ENCODE measurements around the gene AMPD3. TPM values are rescaled to one million over a fixed set of nuclear protein-coding genes. Genes with fewer than 3 reads are reported as not detected.

The AMPD3 gene
- total and polyA plus RNA-seq, 7 donors = 23.5 to 120 (median 67.7) TPM

DNA sequence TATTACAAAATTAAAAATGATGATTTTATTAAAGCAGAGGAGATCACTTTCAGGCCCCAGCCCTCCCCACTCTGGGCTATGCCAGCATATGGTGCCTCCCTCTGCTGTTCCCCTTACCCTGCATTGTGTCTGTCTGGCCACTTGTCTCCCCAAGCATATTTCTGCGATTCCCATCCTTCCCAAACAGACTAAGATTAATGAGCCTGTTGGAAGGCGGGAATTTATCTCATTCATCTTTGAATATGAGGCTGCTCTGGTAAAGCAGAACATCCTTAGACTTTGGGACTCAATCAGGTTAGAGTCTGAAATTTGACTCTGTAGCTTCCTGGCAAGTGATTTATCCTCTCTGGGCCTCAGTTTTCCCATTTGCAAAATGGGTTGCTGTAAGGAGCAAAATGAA is 25.7 kb downstream of the AMPD3 start:
- Histone ChIP-seq H3K36me3 (ENCODE audit: insufficient read depth in 1 of 2, low read depth in 1 of 2) (peaks cover 0 to 99% of the 10 kb centered on the region in 2 donors), H3K4me3 (no peak overlapping the region), H3K27ac (no peak overlapping the region), H3K9me3 (no peaks in the 10 kb centered on the region), H3K27me3 (ENCODE audit: insufficient read depth in 3 of 3, low read length in 2 of 3) (no peaks in the 10 kb centered on the region), H3K4me1 (peaks cover 15% of the 10 kb centered on the region)
- TF ChIP-seq, protein P1, sequence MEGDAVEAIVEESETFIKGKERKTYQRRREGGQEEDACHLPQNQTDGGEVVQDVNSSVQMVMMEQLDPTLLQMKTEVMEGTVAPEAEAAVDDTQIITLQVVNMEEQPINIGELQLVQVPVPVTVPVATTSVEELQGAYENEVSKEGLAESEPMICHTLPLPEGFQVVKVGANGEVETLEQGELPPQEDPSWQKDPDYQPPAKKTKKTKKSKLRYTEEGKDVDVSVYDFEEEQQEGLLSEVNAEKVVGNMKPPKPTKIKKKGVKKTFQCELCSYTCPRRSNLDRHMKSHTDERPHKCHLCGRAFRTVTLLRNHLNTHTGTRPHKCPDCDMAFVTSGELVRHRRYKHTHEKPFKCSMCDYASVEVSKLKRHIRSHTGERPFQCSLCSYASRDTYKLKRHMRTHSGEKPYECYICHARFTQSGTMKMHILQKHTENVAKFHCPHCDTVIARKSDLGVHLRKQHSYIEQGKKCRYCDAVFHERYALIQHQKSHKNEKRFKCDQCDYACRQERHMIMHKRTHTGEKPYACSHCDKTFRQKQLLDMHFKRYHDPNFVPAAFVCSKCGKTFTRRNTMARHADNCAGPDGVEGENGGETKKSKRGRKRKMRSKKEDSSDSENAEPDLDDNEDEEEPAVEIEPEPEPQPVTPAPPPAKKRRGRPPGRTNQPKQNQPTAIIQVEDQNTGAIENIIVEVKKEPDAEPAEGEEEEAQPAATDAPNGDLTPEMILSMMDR (IDR thresholded peaks at IDR 0.05) = no peak
- no peak for DNase-seq
- ATAC-seq = no peak
- 89 to 95% (median 92%) methylated on average over 2 of the region's 2 CpGs for WGBS, 3 donors
- intact Hi-C loops (cut with DNase I) = no loop called here

DNA sequence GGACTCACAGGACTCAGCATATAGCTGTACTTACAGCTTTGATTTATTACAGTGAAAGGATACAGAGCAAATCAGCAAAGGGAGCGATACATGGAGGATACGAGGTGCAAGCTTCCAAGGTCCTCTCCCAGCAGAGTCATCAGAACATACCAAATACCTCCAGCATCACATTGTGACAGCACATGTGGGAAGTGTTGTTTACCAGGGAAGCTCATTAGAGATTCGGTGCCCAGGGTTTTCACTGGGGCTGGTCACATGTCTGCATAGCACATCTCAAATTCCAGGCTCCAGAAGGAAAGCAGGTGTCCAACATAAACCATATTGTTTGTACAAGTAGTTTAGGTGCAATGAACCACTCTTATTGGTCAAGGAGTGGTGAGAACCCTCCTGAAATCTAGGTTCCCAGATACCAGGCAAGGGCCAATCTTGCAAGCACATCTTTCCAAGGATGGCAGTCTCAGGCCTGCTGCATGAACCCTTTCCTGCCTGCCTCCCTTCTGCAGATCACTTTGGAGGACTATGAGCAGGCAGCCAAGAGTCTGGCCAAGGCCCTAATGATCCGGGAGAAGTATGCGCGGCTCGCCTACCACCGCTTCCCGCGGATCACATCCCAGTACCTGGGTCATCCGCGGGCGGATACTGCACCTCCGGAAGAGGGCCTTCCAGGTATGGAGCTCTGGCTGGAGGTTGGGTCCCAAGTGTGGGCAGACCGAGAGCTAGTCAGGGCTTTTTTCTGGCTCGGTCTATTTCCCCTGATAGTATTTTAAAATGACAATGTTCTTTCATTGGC is 26.7 kb downstream of the AMPD3 start:
- TF ChIP-seq, protein P1 (IDR thresholded peaks at IDR 0.05) = no peak
- ATAC-seq = peak in 1 of 4 donors; percentile 45
- WGBS, 3 donors = 88 to 92% (median 91%) methylated on average over 16 of the region's 16 CpGs
- DNase-seq = no peak
- H3K36me3 ChIP-seq (ENCODE audit: insufficient read depth in 1 of 2, low read depth in 1 of 2) = peaks cover 0 to 99% of the 10 kb centered on the region in 2 donors
- no peak overlapping the region for H3K27ac ChIP-seq
- peaks cover 13% of the 10 kb centered on the region for H3K4me1 ChIP-seq
- H3K9me3 ChIP-seq = no peaks in the 10 kb centered on the region
- intact Hi-C loops (cut with DNase I) = no loop called here
- no peak overlapping the region for H3K4me3 ChIP-seq
- H3K27me3 ChIP-seq (ENCODE audit: insufficient read depth in 3 of 3, low read length in 2 of 3) = no peaks in the 10 kb centered on the region

DNA sequence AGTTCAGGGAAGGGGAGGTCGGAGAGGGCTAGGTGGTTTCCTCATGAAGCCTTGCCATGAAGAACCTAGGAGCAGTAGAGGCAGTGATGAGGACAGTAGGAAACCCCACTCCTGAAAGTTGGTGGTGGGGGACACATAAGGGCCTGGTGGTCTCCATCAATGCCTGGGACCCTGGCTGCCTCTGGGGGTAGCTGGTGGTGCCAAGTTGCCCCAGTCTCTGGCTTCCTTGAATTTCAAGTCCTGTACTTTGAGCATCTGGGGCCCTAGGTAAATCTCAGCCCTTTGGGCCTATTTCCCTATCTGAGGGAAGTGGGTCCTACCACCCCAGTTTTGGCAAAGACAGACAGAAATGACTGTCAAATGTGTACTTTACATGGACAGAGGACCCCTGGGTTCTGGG is 28.1 kb downstream of the AMPD3 start:
- TF ChIP-seq, protein P1 (IDR thresholded peaks at IDR 0.05) = no peak
- ATAC-seq (no peak), DNase-seq (no peak)
- no peaks in the 10 kb centered on the region for H3K27me3 ChIP-seq (ENCODE audit: insufficient read depth in 3 of 3, low read length in 2 of 3)
- intact Hi-C loops (cut with DNase I) = no loop called here
- H3K9me3 ChIP-seq = no peaks in the 10 kb centered on the region
- H3K27ac ChIP-seq = no peak overlapping the region
- WGBS, 3 donors = 86 to 98% (median 96%) methylated on average over 1 of the region's 1 CpG
- peaks cover 0 to 99% of the 10 kb centered on the region in 2 donors for H3K36me3 ChIP-seq (ENCODE audit: insufficient read depth in 1 of 2, low read depth in 1 of 2)
- no peak overlapping the region for H3K4me3 ChIP-seq
- peaks cover 11% of the 10 kb centered on the region for H3K4me1 ChIP-seq

DNA sequence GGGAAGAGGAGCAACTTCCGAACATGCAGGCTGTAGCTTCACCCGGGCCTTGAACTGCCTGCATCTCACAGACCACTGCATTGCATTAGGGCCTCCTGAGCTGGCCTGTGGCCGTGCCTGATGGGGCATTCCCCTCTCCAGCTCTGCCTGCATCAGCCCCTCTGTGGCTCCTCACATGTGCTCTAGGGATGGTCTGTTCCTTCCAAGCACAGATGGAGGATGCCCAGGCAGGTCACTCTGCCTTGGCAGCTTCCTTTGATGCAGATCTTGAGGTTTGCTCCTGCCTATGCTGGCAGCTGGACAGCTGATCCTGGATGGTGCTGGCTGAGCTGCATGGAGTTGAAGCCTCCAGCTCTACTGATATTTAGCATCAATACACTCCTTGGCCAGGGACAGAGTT is 28.5 kb downstream of the AMPD3 start:
- DNase-seq (no peak), ATAC-seq (peak in 2 of 4 donors; percentile 2 to 21)
- TF ChIP-seq, protein P1 (IDR thresholded peaks at IDR 0.05) = no peak
- peaks cover 0 to 99% of the 10 kb centered on the region in 2 donors for H3K36me3 ChIP-seq (ENCODE audit: insufficient read depth in 1 of 2, low read depth in 1 of 2)
- no peak overlapping the region for H3K27ac ChIP-seq
- no peaks in the 10 kb centered on the region for H3K27me3 ChIP-seq (ENCODE audit: insufficient read depth in 3 of 3, low read length in 2 of 3)
- WGBS, 3 donors = 58 to 83% (median 65%) methylated on average over 3 of the region's 3 CpGs
- no peak overlapping the region for H3K4me3 ChIP-seq
- intact Hi-C loops (cut with DNase I) = no loop called here
- peaks cover 11% of the 10 kb centered on the region for H3K4me1 ChIP-seq
- no peaks in the 10 kb centered on the region for H3K9me3 ChIP-seq
